ENCODE data around the gene OSBPL3.

OSBPL3 gene

DNA sequence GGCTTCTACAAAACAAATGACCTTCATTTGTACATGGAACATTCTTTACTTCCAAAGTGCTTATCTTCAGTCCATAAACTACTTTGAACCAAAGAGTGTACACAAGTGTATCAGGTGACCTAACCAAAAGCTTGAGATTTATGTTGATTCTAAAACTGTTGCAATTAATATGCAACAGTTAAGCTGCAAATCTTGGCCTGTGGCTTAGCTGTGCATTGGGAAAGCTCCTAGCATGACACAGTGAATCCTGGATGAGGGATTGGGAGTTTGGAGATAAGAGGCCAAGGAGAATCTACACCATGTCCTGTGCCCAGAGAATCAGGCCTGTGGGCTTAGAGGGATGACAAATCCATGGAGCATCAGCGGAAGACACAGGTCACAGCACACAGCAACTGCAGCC is 117.5 kb downstream of the OSBPL3 start:
- H3K4me3 ChIP-seq (ENCODE audit: low read length): no peak overlapping the region
- TF ChIP-seq, protein P1, sequence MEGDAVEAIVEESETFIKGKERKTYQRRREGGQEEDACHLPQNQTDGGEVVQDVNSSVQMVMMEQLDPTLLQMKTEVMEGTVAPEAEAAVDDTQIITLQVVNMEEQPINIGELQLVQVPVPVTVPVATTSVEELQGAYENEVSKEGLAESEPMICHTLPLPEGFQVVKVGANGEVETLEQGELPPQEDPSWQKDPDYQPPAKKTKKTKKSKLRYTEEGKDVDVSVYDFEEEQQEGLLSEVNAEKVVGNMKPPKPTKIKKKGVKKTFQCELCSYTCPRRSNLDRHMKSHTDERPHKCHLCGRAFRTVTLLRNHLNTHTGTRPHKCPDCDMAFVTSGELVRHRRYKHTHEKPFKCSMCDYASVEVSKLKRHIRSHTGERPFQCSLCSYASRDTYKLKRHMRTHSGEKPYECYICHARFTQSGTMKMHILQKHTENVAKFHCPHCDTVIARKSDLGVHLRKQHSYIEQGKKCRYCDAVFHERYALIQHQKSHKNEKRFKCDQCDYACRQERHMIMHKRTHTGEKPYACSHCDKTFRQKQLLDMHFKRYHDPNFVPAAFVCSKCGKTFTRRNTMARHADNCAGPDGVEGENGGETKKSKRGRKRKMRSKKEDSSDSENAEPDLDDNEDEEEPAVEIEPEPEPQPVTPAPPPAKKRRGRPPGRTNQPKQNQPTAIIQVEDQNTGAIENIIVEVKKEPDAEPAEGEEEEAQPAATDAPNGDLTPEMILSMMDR (conservative IDR thresholded peaks at IDR 0.05; ENCODE audit: low read depth, low read length): no peak
- no peak for DNase-seq (ENCODE audit: low read depth)

DNA sequence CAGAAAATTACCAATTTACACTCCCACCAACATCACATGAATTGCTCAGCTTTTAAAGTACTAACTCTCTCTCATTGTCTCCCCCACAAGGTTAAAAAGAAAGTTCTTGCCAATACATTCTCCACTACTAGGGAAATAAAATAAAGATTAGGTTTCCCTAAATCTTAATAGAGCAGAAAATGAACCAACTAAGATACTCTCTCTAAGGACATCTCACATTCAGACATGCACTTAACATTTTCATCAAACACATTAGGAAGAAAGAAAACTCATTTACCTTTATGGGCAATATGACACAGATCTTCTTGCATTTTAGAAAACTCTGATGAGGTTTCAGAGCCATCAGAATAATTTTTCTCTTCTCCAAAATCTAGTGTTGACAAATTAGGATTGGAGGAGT is 118.6 kb downstream of the OSBPL3 start:
- H3K4me3 ChIP-seq (ENCODE audit: low read length): no peak overlapping the region
- TF ChIP-seq, protein P1 (conservative IDR thresholded peaks at IDR 0.05; ENCODE audit: low read depth, low read length): no peak
- no peak for DNase-seq (ENCODE audit: low read depth)

DNA sequence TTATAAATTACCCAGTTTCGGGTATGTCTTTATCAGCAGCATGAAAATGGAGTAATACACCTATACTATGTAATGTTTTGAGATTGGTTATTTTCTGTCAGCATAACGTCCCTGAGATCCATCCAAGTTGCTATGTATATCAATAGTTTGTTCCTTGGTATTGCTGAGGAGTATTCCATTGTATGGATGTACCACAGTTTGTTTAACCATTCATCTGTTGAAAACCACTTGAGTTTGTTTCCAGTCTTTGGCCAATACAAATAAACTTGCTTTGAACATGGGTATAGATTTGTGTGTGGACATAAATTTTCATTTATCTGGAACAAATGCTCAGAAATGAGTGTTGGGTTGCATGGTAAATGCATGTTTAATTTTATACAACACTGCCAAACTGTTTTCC is 119.4 kb downstream of the OSBPL3 start:
- no peak overlapping the region for H3K4me3 ChIP-seq (ENCODE audit: low read length)
- DNase-seq (ENCODE audit: low read depth): no peak
- TF ChIP-seq, protein P1 (conservative IDR thresholded peaks at IDR 0.05; ENCODE audit: low read depth, low read length): no peak

DNA sequence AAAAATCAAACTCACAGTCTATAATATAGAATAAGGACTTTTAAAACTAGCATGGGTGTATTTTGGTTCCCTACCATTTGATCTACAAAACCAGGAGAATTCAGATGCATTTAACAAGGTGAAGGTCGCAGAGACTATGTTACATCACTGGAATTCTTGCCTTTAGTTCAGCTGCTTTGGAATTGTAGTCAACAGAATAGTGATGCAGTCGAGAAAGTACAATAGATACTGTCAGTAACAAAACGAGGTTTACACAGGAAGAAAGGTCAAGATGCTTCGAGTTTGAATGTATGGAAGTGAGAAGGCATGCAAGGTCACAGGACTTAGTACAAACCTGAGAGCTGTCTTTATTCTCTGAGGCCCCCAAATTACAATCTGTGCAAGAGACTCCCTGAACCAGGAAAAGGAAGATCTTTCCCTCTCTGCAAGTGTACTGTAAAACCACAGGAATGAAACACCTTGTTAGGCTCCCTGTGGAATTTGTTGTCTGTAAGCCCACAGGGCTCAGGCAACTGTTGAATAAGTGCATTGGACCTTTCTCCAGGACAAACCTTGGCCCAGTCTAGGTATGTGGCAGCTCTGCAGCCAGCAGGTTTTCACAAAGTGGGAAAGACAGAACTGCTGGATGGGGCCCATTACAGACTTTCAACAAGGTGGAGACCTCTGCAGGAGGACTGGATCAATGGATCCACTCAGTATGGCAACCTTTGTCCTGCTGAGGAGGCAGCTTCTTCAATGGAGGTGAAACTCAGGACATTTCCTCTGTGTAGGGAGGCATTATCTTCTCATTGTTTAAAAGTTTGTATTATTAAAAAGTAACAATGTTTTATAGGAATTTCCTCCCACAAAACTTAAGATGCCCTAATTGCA is 121.6 kb downstream of the OSBPL3 start:
- H3K4me3 ChIP-seq (ENCODE audit: low read length): no peak overlapping the region
- no peak for DNase-seq (ENCODE audit: low read depth)
- TF ChIP-seq, protein P1 (conservative IDR thresholded peaks at IDR 0.05; ENCODE audit: low read depth, low read length): no peak

DNA sequence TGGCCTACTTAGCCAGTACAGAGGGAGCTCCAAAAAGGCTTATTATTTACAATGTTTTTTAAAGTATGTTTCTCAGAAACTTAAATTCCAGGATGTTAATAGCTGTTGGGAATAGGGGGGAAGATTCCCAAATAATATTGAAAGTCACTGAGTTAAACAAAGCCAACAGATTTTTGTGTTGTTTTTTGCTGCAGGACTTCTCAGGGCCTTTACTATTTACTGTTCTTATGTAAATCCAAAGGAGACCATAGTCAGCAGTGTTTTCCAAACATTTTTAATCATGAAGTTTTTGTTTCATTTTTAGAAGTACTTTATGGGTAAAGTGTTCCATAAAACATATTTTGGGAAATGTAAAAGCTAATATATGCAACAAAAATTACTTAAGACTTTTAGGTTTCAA is 122.4 kb downstream of the OSBPL3 start:
- TF ChIP-seq, protein P1 (conservative IDR thresholded peaks at IDR 0.05; ENCODE audit: low read depth, low read length): no peak
- no peak for DNase-seq (ENCODE audit: low read depth)
- no peak overlapping the region for H3K4me3 ChIP-seq (ENCODE audit: low read length)

DNA sequence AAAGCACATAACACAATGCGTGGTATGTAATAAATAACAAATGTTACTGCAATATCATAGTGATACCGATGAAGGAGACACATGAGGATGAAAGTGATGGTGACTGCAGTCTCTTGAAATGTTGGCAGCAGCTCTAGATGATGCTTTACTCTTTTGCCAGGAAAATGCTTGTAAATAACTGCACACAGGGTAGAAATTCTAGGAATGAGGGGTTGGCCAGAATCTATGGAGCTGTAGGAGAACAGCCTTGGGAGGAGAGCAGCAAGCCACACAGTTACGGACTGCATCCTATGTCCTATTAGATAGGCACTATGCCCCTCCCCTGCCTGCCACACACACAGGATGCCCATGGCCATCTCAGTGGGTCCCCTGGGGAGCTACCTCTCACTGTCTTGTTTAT is 125.1 kb downstream of the OSBPL3 start:
- TF ChIP-seq, protein P1 (conservative IDR thresholded peaks at IDR 0.05; ENCODE audit: low read depth, low read length): no peak
- H3K4me3 ChIP-seq (ENCODE audit: low read length): no peak overlapping the region
- no peak for DNase-seq (ENCODE audit: low read depth)

DNA sequence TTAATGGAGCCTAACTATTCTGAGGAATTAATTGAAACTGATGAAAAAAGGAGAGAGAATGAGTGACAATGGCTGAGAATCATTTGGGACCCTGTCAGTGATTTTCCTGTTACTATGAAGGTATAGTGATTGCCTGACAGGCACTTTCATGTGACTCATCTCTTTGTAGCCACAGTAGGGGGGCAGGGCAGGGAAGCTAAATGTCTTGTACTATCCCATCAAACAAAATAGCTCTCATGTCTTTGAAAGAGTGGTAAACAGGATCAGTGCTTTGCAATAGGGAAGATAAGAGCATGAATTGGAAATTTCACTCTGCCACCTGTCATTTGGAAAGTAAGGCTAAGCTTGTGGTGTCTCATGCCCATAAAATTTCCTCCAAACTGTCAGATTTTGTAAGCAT is 128.2 kb downstream of the OSBPL3 start:
- no peak overlapping the region for H3K4me3 ChIP-seq (ENCODE audit: low read length)
- TF ChIP-seq, protein P1 (conservative IDR thresholded peaks at IDR 0.05; ENCODE audit: low read depth, low read length): no peak
- DNase-seq (ENCODE audit: low read depth): no peak

All from retinal pigment epithelial cell (primary cell).